Lung (tissue), 12 donors: ENCODE measurements around the gene ROS1. TPM values are rescaled to one million over a fixed set of nuclear protein-coding genes. Genes with fewer than 3 reads are reported as not detected.

ENCODE experiments used
- ATAC-seq: fragments of 200-7000 bp; cut with Tn5 transposase; one replicate; pipeline ENCODE4 v1.9.1; 2020; ENCODE audit warnings: moderate number of reproducible peaks; ENCODE audit not compliant: insufficient read depth, low FRiP score
- DNase-seq, 3 donors: peaks; one replicate each; pipeline ENCODE4 v3.0.0-alpha.2; 2013 to 2017
- H3K27ac ChIP-seq, 2 donors: one replicate each; pipeline ENCODE4 v1.5.1; 2013; ENCODE audit warnings: mild to moderate bottlenecking in 2 of 2, moderate library complexity in 2 of 2, control low read depth in 1 of 2, inconsistent platforms in 1 of 2, low read depth in 1 of 2, low read length in 1 of 2
- H3K27me3 ChIP-seq, 3 donors: one replicate each; pipeline ENCODE4 v1.5.1; 2013; ENCODE audit warnings: low read length in 2 of 3; ENCODE audit not compliant: control insufficient read depth in 3 of 3, insufficient read depth in 3 of 3
- H3K36me3 ChIP-seq, 4 donors: one replicate each; pipeline ENCODE4 v1.5.1; 2013; ENCODE audit warnings: low read length in 4 of 4, mild to moderate bottlenecking in 1 of 4, moderate library complexity in 1 of 4; ENCODE audit not compliant: control insufficient read depth in 4 of 4, insufficient read depth in 4 of 4
- H3K4me1 ChIP-seq, 5 donors: one replicate each; pipeline ENCODE4 v1.5.1; 2013; ENCODE audit warnings: low read length in 5 of 5, mild to moderate bottlenecking in 2 of 5, moderate library complexity in 1 of 5; ENCODE audit not compliant: control insufficient read depth in 5 of 5, insufficient read depth in 5 of 5
- H3K4me3 ChIP-seq: one replicate; pipeline ENCODE4 v1.5.1; 2013; ENCODE audit warnings: mild to moderate bottlenecking, control low read depth, moderate library complexity
- H3K9ac ChIP-seq, 2 donors: one replicate each; pipeline ENCODE4 v1.5.1; 2013; ENCODE audit warnings: low read length in 2 of 2, control low read depth in 1 of 2; ENCODE audit not compliant: insufficient read depth in 1 of 2
- H3K9me3 ChIP-seq, 4 donors: one replicate each; pipeline ENCODE4 v1.5.1; 2013; ENCODE audit warnings: low read length in 3 of 4, mild to moderate bottlenecking in 1 of 4, moderate library complexity in 1 of 4; ENCODE audit not compliant: control insufficient read depth in 4 of 4, insufficient read depth in 3 of 4
- CTCF ChIP-seq: IDR thresholded peaks from 2 replicates; pipeline ENCODE4 v1.5.1; 2012; ENCODE audit warnings: mild to moderate bottlenecking; ENCODE audit errors: control extremely low read depth, extremely low read depth
- WGBS, 2 donors: extraction: QIAGEN DNeasy Blood & Tissue Kit; methylation state at CpG; one replicate each; pipeline ENCODE4 v1.1.7; 2013; 5-methylcytosine and 5-hydroxymethylcytosine counted together
- polyA plus RNA-seq, 2 donors: library from polyadenylated mRNA; stranded (reverse); fragments of 200-250 nt; gene quantifications; one replicate each; pipeline ENCODE4 v1.2.1, GENCODE V29; 2013
- total RNA-seq, 2 donors: library from RNA; depleted of rRNA in 1 of 2; stranded (reverse); fragments of >200 nt in 1 of 2; gene quantifications; one replicate each; pipeline ENCODE4 v1.2.1, GENCODE V29; 2014 to 2021
- donor health status: control.
- donor health status: control.
- donor health status: Bipolar disorder and iron deficiency.
- donor health status: healthy.
- donor health status: DM: yes; HTN: yes; CAD: no.

Gene ROS1
- total and polyA plus RNA-seq, 4 donors: 15.5 to 263 (median 59.4) TPM

DNA sequence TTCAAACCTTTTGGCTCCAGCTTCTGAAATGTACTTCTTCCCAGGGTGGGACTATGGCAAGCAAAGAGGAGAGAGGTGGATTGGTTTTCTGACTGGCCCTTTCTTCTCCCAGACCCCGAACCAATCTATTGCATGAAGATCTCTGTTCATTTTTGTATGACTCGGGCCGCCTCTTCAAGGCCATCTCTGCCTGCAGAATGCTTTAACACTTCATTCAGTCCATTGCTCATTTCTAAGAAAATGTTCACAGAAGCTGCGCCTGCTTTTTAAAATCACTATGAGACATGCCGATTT is 158.7 kb downstream of the ROS1 start:
- Histone ChIP-seq H3K27me3 (peaks cover 14 to 93% (median 92%) of the 10 kb centered on the region in 3 donors), H3K4me1 (peaks cover 0 to 26% (median 4%) of the 10 kb centered on the region in 5 donors), H3K4me3 (no peak overlapping the region), H3K36me3 (no peaks in the 10 kb centered on the region), H3K27ac (no peak overlapping the region), H3K9me3 (peaks cover 0 to 20% (median 0%) of the 10 kb centered on the region in 4 donors), H3K9ac (no peak overlapping the region)
- TF ChIP-seq CTCF: no peak
- DNase-seq: peak in 1 of 3 donors; percentile 20
- no peak for ATAC-seq
- WGBS, 2 donors: 21% methylated on average over 5 of the region's 5 CpGs

DNA sequence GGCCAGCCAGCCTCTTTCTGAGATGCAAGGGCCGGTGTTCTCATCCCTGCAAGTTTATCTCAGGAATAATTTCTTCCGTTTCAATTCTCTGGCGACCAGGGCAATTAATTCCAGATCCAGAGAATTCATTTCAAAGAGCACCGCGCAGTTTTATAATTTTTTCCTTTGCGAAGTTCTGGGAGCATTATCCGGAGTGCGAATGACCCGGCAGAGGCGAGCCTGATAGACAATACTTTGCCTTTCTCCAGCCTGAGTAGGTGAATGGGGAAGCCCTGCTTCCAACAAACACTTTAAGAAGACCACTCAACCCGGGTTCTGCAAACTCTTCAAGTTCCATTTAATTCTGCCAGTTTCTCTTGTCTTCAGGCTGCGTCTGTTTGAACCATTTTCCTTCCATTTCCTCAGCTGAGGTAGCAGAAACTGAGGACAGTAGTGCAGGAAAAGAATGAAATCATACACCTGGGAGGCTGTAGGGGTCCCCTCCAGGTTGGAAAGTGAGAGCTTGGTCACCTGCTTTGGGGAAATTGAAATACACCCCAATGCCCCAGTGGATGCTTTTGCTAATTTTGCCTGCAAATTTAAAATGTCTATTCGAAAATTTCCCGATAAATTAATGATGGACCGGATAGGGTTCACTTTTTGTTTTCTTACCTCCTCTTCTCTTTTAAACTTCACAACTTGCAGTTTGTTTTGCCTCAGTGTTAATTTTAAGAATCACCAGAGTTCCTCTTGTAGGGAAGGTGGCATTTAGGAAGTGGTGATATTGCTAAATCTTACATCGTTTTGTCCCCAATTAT is 159.3 kb downstream of the ROS1 start:
- peak in 1 of 3 donors; percentile 41 for DNase-seq
- 11 to 13% methylated on average over 16 of the region's 16 CpGs for WGBS, 2 donors
- Histone ChIP-seq H3K4me3 (no peak overlapping the region), H3K4me1 (peaks cover 0 to 26% (median 4%) of the 10 kb centered on the region in 5 donors), H3K9ac (no peak overlapping the region), H3K36me3 (no peaks in the 10 kb centered on the region), H3K27ac (no peak overlapping the region), H3K27me3 (peaks cover 14 to 92% (median 92%) of the 10 kb centered on the region in 3 donors), H3K9me3 (peaks cover 0 to 20% (median 0%) of the 10 kb centered on the region in 4 donors)
- no peak for ATAC-seq
- no peak for TF ChIP-seq CTCF

DNA sequence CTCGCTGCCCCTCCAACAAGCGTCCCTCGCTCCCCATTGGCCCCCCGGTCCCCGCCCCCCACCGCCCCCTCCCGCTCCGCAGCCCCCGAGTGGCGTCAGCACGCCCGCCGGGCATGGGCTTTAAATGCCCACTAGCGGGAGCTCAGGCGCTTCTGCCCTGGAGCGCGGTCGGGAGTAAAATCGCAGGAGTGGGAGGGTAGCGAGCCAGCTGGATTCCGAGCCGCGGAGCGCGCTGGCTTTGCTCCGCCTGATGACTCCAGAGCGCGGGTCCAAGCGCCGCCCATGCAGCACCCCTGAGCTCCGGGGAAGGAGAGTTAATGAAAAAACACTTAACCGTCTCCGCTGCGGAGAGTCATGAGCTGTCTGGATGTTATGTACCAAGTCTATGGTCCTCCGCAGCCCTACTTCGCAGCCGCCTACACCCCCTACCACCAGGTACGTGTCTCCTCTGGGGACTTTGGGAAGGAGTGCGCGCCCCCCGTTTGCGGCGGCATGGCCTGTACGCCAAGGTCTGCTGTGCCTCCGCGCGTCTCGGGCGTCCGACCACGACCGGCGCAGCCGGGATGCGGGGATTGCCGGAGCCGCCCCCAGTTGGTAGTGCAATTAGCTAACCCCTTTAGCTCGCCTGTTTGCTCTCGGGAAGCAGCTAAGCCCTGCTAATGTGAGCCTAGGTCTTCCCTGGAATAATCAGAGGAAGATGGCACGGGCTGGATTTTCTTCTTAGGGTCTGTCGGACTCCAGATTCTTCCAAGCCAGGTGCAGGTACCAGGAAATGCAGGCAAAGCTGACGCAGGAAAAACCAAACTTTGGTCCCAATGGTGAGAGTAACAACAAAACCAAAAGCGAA is 160.1 kb downstream of the ROS1 start, which contains the start of gene VGLL2:
TSS of gene VGLL2 (plus strand) at position 149 of the 847 bp plus-strand sequence. CDS start at position 355, 206 bp downstream.
- Histone ChIP-seq H3K9me3 (peaks cover 0 to 19% (median 0%) of the 10 kb centered on the region in 4 donors), H3K27me3 (peaks cover 14 to 92% (median 92%) of the 10 kb centered on the region in 3 donors), H3K36me3 (no peaks in the 10 kb centered on the region), H3K4me1 (peaks cover 0 to 26% (median 4%) of the 10 kb centered on the region in 5 donors), H3K9ac (no peak within 1 kb of the TSS), H3K4me3 (peak within 1 kb of the TSS; percentile 13), H3K27ac (no peak within 1 kb of the TSS)
- 1 to 3% methylated on average over 61 to 63 of the region's 63 CpGs for WGBS, 2 donors
- ATAC-seq: peak; percentile 67
- TF ChIP-seq CTCF: no peak
- peak; percentile 74 to 81 (median 80) for DNase-seq
